C4-2B (cell line): ENCODE measurements around the gene SYNDIG1.

Source experiments
- ZFX ChIP-seq: fragments of 450-650 bp; IDR thresholded peaks from 2 replicates; pipeline ENCODE4 v1.6.1; 2017
- TF ChIP-seq, protein P1 (sequence below): fragments of 450-650 bp; conservative IDR thresholded peaks from 2 replicates; pipeline ENCODE4 v1.5.1; 2017; ENCODE audit warnings: mild to moderate bottlenecking

DNA sequence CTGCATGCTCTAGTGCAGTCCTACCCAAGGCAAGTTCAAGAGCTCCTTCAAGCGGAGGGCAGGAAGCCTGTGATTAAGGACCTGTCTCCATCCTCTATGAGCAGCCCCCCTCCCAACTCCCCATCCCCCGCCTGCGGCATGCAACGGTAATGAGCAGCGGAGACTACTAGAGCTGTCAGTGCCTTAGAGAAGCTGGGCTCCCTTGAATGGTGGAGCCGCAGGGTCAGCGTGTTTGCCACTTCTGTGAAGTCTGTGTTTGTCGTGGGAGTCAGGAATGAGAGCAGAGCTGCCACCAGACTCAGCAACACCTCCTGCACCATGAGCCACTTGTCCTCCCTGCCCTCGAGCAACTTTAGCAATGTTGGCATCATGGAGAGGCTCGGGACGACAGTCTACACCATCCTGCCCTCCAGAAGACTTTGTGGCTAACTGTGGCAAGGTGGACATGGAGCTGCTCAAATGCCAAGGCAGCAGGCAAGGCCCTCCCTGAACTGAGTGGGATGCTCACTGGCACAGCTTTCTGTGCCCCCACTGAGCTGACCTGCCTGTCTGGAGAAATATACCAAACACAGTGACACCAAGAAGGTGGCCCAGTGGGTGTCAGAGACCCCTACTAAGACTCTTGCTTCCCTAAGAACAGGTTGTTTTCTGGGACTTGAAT lies 23.8 kb upstream of the SYNDIG1 start:
- TF ChIP-seq, protein P1, sequence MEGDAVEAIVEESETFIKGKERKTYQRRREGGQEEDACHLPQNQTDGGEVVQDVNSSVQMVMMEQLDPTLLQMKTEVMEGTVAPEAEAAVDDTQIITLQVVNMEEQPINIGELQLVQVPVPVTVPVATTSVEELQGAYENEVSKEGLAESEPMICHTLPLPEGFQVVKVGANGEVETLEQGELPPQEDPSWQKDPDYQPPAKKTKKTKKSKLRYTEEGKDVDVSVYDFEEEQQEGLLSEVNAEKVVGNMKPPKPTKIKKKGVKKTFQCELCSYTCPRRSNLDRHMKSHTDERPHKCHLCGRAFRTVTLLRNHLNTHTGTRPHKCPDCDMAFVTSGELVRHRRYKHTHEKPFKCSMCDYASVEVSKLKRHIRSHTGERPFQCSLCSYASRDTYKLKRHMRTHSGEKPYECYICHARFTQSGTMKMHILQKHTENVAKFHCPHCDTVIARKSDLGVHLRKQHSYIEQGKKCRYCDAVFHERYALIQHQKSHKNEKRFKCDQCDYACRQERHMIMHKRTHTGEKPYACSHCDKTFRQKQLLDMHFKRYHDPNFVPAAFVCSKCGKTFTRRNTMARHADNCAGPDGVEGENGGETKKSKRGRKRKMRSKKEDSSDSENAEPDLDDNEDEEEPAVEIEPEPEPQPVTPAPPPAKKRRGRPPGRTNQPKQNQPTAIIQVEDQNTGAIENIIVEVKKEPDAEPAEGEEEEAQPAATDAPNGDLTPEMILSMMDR = no peak
- no peak for TF ChIP-seq ZFX
